ENCODE data around the gene ZNF335. TPM values are rescaled to one million over a fixed set of nuclear protein-coding genes. Genes with fewer than 3 reads are reported as not detected.

Gene ZNF335
- total and polyA plus RNA-seq, 2 of the 13 experiments (the other 11 are each of a cell fraction or from before 2014, with no cell fraction given) = 9.7 to 13.7 TPM

DNA sequence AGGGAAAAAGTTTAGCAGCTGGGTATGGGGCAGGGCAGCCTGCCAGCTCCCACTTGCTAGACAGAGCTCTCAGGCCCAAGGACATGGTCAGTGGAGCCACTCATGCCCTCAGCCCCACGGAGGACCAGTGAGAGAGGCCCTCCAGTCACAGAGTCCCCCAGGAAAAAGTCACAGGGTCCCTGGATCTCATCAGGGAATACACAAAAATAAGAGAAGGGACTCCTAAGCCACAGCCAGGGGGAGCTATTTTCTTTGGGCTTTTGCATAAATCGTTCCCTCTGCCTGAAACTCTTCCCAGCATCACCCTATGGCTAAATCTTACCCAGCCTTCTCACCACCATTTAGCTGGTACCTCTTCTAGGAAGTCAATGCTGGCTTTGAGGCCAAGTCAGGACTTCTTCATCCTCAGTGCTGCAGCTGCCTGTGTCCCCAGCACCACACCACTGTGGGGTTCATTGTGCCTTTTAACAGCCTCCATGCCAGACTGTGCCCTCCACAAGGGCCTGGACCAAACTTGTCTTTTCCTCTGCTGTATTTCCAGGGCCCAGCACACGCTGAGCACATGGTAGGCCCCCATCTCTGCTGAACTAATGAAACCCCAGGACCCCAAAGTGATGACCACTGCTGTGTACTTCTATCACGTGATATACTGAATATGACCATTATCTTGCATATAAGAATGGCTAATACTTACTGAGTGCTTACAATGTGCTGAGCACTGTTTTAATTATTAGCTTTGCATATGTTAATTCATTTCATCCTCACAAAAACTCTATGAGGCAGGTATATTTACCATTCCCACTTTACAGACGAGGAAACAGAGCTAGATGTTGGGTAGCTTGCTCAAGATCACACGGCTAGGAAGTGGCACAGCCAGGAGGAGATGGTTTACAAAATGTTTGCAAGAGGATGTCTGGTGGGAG lies 2.0 kb downstream of the ZNF335 start (continued):
- TF ChIP-seq ZNF687 (CRISPR knock-in tag; IDR thresholded peaks at IDR 0.05) (peak; percentile 56), SPEN (CRISPR knock-in tag; IDR thresholded peaks at IDR 0.05; ENCODE audit: low read depth) (no peak), ZNF562 (CRISPR knock-in tag; IDR thresholded peaks at IDR 0.05; ENCODE audit: borderline replicate concordance) (no peak), HES4 (CRISPR knock-in tag; IDR thresholded peaks at IDR 0.05; ENCODE audit: borderline replicate concordance) (no peak), GATA4 (IDR thresholded peaks at IDR 0.05; ENCODE audit: borderline replicate concordance, low read depth) (no peak), ZNF639 (CRISPR knock-in tag; conservative IDR thresholded peaks at IDR 0.05) (no peak), GATAD2A (CRISPR knock-in tag; IDR thresholded peaks at IDR 0.05) (peak; percentile 21; the same call in 1 of the 2 replicates), ZNF746 (CRISPR knock-in tag; IDR thresholded peaks at IDR 0.05) (no peak), HMG20B (CRISPR knock-in tag; conservative IDR thresholded peaks at IDR 0.05) (no peak), ZNF580 (CRISPR knock-in tag; IDR thresholded peaks at IDR 0.05; ENCODE audit: borderline replicate concordance, low read depth) (0 out of 2 replicates have a peak, but pooled peaks have one; percentile 54), ZNF546 (CRISPR knock-in tag; conservative IDR thresholded peaks at IDR 0.05) (no peak), ZMYM3 (CRISPR knock-in tag; IDR thresholded peaks at IDR 0.05) (0 out of 2 replicates have a peak, but pooled peaks have one; percentile 11), ZMYM2 (CRISPR knock-in tag; IDR thresholded peaks at IDR 0.05) (no peak), ZBTB4 (CRISPR knock-in tag; IDR thresholded peaks at IDR 0.05; ENCODE audit: borderline replicate concordance) (no peak)
- TF ChIP-seq, protein P1, sequence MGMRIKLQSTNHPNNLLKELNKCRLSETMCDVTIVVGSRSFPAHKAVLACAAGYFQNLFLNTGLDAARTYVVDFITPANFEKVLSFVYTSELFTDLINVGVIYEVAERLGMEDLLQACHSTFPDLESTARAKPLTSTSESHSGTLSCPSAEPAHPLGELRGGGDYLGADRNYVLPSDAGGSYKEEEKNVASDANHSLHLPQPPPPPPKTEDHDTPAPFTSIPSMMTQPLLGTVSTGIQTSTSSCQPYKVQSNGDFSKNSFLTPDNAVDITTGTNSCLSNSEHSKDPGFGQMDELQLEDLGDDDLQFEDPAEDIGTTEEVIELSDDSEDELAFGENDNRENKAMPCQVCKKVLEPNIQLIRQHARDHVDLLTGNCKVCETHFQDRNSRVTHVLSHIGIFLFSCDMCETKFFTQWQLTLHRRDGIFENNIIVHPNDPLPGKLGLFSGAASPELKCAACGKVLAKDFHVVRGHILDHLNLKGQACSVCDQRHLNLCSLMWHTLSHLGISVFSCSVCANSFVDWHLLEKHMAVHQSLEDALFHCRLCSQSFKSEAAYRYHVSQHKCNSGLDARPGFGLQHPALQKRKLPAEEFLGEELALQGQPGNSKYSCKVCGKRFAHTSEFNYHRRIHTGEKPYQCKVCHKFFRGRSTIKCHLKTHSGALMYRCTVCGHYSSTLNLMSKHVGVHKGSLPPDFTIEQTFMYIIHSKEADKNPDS (CRISPR knock-in tag; IDR thresholded peaks at IDR 0.05) = no peak

Data from HepG2 (cell line).